GM12891 (cell line): ENCODE results near the gene FHDC1.
A peak's percentile ranks its signal among the peaks of the same experiment; 100 is the strongest.

Experiments used
- DNase-seq: peaks from one replicate; pipeline ENCODE4 v3.0.0; 2011; ENCODE audit warnings: low spot score; ENCODE audit not compliant: insufficient read length
- FAIRE-seq: peaks from 2 replicates; lab custom pipeline; 2011; peaks lifted over from hg19 to GRCh38; lab: Jason Lieb, UNC
- PAX5 ChIP-seq: IDR thresholded peaks from 2 replicates; pipeline ENCODE4 v1.6.1; 2011; ENCODE audit warnings: low read length, moderate library complexity, mild to moderate bottlenecking; ENCODE audit not compliant: insufficient read depth, severe bottlenecking
- POLR2A ChIP-seq: IDR thresholded peaks from 2 replicates; pipeline ENCODE4 v1.6.1; 2011; ENCODE audit warnings: low read depth, low read length, control low read depth
- POLR2AphosphoS5 ChIP-seq: IDR thresholded peaks from 2 replicates; pipeline ENCODE4 v1.6.1; 2011; ENCODE audit warnings: low read depth, low read length, control low read depth
- POU2F2 ChIP-seq: IDR thresholded peaks from 2 replicates; pipeline ENCODE4 v1.6.1; 2011; ENCODE audit warnings: low read depth, mild to moderate bottlenecking, control low read depth, low read length, moderate library complexity
- SPI1 ChIP-seq: IDR thresholded peaks from 2 replicates; pipeline ENCODE4 v1.6.1; 2011; ENCODE audit warnings: low read depth, low read length, control low read depth
- TAF1 ChIP-seq: IDR thresholded peaks from 2 replicates; pipeline ENCODE4 v1.6.1; 2011; ENCODE audit warnings: low read depth, low read length, control low read depth

The FHDC1 gene

GRCh38 chr4:152998861-152999260, 62.7 kb downstream of the FHDC1 start:
- DNase-seq (no peak), FAIRE-seq (no peak)
- TF ChIP-seq PAX5: no peak
- TF ChIP-seq SPI1: no peak
- no peak for TF ChIP-seq POLR2AphosphoS5
- no peak for TF ChIP-seq POLR2A

GRCh38 chr4:152999346-153000075, 63.4 kb downstream of the FHDC1 start:
- FAIRE-seq: no peak
- no peak for TF ChIP-seq SPI1
- TF ChIP-seq POLR2AphosphoS5: no peak
- TF ChIP-seq PAX5: no peak
- TF ChIP-seq POLR2A: no peak
- no peak for TF ChIP-seq TAF1
- no peak for TF ChIP-seq POU2F2
- DNase-seq: no peak

GRCh38 chr4:153000076-153000420, 63.9 kb downstream of the FHDC1 start:
- DNase-seq (no peak), FAIRE-seq (no peak)
- no peak for TF ChIP-seq POU2F2
- no peak for TF ChIP-seq PAX5
- TF ChIP-seq POLR2A: no peak
- TF ChIP-seq POLR2AphosphoS5: no peak
- no peak for TF ChIP-seq TAF1
- TF ChIP-seq SPI1: no peak

- no peak for TF ChIP-seq POU2F2
- no peak for TF ChIP-seq SPI1
- no peak for TF ChIP-seq PAX5
- no peak for TF ChIP-seq TAF1
- TF ChIP-seq POLR2A: no peak
- no peak for TF ChIP-seq POLR2AphosphoS5
- no peak for DNase-seq
Measured at GRCh38 chr4:153001626-153002025, 65.5 kb downstream of the FHDC1 start.

GRCh38 chr4:153002110-153002509, 66.0 kb downstream of the FHDC1 start:
- DNase-seq (no peak), FAIRE-seq (no peak)
- TF ChIP-seq POU2F2 (no peak), TAF1 (no peak), PAX5 (no peak), POLR2A (no peak), POLR2AphosphoS5 (no peak), SPI1 (no peak)

More at GRCh38 chr4:153001626-153002025, 65.5 kb downstream of the FHDC1 start:
- FAIRE-seq: no peak

- DNase-seq (no peak), FAIRE-seq (no peak)
- TF ChIP-seq PAX5 (no peak), POU2F2 (no peak), SPI1 (no peak), POLR2AphosphoS5 (no peak), TAF1 (no peak), POLR2A (no peak)
Measured at GRCh38 chr4:153004081-153004850, 68.1 kb downstream of the FHDC1 start.

- TF ChIP-seq SPI1: no peak
- TF ChIP-seq PAX5: no peak
- TF ChIP-seq POLR2AphosphoS5: no peak
- TF ChIP-seq POLR2A: no peak
- no peak for TF ChIP-seq POU2F2
- TF ChIP-seq TAF1: no peak
- no peak for FAIRE-seq
- no peak for DNase-seq
Measured at GRCh38 chr4:153005899-153006381, 69.8 kb downstream of the FHDC1 start.

- TF ChIP-seq SPI1 (peak; percentile 79), PAX5 (no peak)
- DNase-seq: no peak
Measured at GRCh38 chr4:153008578-153009199, 72.6 kb downstream of the FHDC1 start.

GRCh38 chr4:153010146-153010545, 74.0 kb downstream of the FHDC1 start:
- DNase-seq (no peak), FAIRE-seq (no peak)
- TF ChIP-seq POU2F2 (no peak), POLR2A (no peak), SPI1 (peak; percentile 26; the same call in 1 of the 2 replicates), PAX5 (no peak), POLR2AphosphoS5 (no peak), TAF1 (no peak)

More at GRCh38 chr4:153008578-153009199, 72.6 kb downstream of the FHDC1 start:
- peak; percentile 41 for FAIRE-seq
